ENCODE measurements around the gene UBALD2.
"Not testable (repeated sequence)": the region's sequence is repeated elsewhere in the genome, so short reads cannot be mapped to it uniquely, and the experiment has no call there.

The UBALD2 gene

DNA sequence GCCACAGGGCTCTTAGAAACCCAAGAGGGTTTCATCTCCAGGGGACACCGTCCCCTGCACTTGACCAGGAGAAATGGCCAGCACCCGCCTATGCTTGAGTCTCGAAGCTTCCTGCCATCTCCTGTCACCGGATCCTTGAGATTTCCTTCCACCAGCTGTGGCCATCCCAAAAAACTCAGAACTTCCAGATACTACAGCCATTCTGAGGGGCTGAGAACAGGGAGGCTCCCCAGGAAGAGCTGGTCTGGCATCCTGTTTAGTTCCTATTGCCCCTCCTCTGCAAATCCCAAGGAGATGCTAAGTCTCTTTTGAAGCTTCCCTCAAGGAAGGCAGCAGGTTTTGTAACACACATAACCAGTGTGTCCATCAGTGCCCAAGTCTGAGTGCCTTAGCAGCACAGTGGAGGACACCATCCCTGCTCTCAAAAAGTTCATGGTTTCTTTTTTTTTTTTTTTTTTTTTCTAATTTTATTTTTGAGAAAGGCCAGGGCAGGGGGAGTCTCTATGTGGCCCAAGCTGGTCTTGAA, 2.0 kb downstream of the UBALD2 start:
- DNase-seq = no peak

DNA sequence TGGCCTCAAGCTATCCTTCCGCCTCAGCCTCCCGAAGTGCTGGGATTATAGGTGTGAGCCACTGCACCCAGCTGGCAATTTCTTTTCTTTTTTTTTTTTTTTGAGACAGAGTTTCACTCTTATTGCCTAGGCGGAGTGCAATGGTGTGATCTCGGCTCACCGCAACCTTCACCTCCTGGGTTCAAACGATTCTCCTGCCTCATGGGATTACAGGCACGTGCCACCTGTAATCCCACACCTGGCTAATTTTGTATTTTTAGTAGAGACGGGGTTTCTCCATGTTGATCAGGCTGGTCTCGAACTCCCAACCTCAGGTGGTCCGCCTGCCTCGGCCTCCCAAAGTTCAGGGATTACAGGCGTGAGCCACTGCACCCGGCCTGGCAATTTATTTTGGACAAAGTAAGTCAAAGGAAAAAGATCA, 2.4 kb downstream of the UBALD2 start:
- DNase-seq = not testable (repeated sequence)

DNA sequence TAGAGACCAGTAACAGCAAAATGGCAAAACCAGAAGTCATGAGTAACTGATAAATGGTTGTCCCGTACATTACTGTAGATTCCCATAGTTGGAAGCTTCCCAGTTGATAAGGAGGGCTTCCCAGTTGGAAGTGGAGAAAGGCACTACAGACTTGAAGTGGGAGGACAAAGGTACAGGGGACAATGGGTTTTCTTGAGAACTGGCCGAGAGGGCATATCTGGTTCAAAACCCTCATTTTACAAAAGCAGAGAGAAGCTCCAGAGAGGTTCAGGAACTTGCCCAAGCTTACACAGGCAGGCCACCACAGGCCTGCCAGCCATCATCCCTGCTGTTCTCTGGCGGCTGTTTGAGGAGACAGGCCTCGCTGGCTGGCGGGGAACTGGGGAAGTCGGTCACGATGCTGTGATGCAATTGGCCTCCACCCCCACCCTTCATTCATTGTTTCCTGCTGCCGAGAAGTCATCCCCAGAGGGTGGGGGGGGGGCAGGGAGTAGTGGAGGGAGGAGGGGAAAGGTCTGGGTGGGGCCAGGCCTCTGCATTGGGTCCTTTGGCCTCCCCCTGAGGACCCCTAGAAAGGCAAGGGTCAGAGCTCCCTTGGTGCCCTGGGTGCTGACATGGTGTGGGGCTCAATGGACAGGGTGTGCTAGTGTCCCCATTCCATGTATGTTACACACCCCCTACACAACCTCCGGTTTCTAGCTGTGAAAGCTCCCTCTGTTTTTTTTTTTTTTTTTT, 3.0 kb downstream of the UBALD2 start:
- DNase-seq = no peak

DNA sequence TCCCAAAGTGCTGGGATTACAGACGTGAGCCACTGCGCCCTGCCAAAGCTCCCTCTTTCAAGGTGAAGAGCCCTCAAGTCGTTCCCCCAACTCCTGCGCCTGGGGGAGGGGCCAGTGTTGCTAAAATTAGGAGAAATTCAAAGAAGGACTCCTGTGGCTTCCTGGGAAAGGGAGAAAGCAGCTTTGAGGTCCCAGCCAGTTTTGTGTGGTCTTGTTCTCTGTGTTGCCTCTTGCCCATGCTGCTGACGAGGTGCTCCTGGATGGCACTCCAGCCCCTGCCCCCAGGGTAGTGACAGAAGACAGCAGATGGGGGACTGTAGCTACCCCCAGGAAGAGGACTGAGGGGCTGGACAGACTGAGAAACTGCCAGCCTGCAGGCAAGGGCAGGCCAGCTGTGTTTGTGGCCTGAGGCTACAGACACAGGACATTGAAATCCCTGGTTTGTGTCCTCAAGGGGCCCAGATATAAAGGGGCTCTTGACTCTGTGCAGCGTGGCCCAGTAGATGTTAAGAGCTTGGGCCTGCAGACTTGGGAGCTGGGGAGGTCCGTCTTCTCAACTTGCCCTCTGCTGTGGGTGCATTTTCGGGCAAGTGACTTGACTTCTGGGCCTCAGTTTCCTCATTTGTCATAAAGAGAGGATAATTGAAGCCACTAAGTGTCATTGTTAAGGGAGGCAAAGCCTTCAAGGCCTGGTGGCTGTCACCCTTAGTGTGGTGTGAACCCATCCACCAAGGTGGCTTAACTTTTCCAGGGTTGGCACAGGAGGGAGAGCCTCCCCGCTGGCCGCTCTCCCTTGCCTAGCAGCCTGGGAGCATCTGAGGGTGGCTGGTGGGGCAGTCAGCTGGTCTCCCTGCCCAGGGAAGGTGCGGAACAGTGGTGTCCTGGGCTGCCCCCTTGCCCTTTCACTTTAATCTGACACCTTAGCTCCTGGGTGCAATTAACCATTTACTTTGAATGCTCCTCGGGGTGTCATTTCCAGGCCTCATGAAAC, 4.1 kb downstream of the UBALD2 start:
- DNase-seq = no peak

DNA sequence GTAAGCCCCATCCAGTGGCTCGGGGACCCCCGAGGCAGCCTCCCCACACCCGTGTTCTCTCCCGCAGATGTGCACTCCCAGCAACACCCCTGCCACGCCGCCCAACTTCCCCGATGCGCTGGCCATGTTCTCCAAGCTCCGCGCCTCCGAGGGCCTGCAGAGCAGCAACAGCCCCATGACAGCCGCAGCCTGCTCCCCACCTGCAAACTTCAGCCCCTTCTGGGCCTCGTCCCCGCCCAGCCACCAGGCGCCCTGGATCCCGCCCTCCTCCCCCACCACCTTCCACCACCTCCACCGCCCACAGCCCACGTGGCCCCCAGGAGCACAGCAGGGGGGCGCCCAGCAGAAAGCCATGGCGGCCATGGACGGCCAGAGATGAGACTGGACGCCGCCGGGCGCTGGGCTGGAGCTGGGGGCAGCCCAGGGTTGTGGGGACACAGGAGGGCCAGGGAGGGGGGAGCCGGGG, 5.0 kb downstream of the UBALD2 start:
- no peak for DNase-seq

DNA sequence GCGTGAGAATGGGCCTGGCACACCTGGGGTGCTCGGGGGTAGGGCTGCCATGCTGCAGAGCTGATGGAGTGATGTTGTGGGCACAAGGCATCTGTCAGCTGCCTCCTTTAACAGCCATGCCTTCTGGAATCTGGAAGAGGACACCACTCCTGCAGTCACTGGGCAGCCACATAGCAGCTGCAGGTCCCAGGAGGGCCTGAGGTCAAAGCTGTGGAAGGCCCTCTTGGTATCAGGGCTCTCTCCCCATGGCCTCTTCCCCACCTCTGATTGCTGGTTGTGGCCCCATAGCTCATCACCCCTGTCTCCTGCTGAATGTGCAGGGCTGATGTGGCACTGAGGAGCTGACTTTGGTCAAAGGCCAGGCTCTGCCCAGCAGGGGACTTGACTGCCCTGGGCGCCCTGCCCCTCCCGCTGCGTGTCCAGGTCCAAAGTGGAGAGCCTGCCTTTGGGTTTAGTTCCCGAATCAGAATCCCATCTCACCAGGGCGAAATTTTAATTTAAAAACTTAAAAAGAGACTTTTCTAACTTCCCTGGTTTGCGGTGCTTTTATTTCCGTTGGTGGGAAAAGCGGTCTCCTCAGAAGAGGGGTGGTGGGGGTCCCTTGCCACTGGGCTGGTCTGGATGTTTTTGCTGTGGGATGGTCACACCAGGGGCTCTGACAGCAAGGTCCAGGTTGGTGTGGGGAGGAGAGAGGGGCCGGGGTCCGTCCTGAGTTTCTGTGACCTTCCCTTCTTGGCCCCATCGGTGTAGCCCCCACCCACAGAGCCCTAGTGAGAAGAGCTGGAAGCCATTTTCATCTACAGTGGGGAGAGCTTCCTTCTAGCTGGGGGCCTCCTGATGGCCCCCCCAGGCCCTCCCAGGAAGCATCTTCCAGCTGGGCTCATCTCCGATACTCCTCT, 5.9 kb downstream of the UBALD2 start:
- DNase-seq = no peak

DNA sequence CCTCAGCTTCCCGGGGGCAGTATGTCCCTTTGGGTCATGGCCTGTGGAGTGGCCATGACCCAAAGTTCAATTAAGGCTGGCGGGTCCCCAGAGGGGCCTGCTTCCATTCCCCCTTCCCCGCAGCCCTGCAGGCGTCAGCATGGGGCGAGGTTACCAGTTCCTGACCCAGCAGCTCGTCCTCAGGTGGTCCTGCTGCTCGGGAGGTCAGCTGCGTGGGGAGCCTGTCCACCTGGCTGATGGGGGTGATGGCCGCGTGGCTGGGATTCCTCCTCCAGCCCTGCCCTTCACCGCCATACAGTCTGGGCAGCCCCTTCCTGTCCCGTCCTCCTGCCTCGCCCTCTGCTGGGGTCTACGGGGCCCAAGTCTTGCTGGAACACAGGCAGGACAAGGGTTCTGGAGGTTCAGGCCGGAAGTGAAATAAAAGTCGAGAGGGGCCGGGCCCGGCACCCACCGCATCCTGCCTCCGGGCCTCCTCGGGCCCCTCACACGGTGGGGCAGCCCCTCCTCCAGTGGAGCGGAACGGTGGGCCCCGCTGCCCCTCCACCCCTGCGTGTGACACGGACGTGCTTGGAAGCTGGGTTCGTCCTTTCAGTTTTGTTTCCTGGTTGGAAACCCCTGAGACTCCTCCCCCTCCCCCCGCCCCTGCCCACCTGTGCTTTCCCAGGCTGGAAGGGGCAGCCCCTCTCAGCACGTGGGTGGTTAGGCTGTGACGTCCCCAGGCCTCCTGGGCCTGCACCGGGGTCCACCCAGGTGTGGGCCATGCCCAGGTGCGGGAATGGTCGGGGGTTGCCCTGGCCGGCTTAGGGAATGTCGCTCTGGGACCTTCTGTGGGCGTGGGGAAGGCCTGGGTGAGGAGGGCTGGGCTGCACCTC, 6.8 kb downstream of the UBALD2 start:
- DNase-seq = no peak

DNA sequence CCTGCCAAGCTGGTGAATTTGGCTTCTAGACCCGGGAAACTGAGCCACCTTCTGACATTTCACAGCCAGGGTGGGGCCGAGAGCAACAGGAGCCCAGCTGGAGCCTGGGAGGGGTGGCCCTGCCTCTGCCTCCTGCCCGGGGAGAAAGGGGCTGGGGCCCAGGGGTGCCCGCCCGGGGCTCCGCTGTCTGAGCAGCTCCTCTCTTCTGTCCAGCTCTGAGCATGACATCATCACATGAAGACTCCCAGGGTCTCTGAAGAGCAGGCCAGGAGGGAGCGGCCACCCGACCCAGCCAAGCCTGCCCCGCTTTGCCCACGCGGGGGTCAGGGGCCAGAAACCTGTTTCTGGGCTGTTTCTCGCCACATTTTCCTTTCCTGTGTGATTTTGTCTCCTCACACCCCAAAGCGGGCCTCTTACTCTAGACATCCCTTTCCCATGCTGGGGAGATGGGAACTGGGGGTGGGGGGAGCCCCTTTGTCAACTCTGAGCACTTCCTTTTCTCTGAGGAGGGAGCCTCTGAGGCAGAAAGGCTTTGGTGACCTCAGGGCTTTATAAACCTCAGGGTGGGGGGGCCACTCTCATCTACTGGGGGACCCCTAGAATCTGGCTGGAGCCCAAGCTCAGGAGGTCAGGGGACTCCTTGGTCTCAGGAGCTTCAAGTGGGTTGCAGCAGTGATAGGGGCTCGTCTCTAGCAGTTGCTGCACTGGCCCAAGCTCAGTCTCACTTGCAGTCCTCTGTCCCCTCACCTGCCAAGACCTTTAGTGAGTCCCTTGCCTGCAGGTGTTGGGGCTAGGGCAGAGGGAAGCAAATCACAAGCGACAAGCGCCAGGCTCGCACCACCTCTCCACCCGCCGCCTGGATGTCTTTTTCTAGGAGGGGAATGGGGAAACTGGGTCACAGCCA, 7.6 kb downstream of the UBALD2 start:
- no peak for DNase-seq

DNA sequence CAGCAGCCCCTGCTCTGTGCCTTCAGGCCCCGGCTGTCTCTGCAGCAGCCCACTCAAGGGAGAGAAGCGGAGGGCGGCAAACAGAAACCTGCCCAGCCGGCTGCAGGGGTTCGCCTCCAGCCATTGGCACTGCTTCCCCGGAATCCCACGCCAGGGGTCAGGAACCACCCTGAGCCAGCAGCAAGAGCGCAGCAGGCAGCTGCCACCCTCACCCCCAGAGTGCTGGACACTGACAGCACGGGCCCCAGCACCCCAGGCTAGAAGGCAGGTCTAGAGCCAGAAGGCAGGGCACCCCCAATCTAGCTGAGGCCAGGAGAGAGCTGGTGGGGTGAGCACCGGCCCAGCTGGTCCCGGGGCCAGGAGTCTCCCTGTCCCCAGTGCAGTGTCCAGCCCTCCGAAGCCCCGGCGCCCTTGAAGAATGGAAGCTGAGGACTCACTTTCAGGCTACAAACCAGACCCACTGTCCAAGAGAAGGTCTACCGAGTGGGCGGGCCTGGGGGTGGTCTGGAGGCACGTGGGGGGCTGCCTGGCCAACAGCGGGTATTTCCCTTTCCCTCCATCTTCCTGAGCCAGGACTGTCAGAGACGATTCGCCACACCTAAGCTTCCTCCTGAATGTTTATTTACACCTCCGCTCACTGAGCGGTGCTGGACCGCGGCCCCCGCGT, 8.4 kb downstream of the UBALD2 start:
- no peak for DNase-seq

DNA sequence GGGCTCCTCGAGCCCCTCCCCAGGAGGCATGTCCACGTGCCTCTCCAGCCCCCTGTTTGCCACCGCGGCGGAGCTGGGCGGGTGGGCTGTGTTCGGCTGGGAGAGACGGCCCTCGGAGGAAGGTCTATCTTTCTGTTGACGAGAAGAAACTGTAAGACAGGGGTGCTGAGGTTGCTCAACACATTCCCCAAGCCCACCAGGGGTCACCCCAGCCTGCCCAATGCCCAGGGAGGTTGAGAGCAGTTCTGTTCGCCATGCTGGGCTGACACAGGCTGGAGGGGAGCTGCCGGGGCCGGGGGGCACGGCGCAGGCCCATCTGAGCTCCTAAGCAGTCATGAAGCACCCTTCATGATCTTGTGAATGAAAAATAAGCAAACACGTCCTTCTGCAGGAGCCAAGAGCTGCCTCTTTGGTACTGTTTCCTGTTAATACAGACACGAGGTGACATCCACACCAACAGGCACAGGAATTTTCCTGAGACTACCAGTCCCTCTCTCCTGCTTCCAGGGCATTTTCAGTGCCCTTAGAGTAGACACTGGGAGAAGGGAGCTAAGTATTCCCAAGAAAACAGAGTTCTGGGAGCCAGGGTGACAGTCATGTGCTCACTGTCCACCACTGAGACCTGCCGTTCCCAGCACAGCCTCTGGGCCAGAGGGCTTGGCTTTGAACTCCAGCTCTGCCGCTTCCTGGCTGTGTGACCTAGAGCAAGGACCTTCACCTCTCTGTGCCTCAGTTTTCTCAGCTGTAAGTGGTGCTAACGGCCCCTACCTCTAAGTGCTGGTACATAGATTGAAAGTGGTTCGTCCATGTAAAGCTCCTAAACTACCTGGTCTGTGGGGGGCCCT, 9.2 kb downstream of the UBALD2 start:
- DNase-seq = no peak

DNA sequence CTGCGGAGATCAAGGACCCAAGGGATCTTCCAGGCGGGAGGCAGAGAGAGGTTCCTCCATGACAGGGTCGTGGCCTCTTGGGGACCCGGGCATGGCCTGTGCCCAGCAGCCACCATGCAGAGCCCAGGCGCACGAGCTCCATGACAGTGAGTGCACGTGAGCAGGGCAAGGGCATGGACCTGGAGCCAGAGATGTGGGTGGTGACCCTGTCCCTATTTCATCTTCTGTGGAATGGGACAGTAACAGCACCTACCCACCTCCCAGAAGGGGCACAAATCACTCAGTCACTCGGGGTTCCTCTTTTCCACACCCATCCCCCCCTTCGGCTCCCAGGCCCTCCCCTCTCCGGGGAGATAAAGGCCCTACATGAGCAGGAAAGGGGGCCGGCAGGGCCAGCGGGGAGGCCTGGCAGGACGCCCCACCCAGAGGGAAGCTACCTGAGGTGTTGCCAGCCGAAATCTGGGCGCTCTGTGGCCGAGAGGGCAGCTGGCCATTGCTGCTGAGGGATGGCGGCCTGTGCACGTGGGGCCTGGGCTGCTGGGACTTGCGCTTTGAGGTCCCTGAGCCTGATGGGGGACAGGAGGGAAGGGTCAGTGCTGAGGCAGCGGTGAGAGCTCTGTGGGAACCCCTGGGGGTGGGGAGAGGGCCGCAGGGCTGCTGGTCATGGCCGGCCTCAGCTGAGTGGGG, 10.4 kb downstream of the UBALD2 start:
- DNase-seq = no peak

DNA sequence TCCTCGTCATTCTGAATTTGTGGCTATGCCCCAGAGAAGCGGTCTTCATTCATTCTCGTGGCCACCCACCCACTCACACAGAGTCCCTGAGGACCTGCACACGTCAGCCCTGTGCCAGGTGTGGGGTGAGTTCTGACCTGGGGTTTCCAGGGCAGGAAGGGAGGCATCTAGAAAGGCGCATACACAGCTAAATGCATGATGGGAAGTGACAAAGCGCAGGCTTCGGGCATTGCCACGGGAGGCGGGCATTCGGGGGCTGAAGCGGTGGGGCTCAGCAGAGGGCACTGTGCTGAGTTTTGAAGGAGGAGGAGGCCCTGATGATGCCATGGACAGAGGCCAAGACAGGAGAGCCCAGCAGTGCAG, 10.9 kb downstream of the UBALD2 start:
- no peak for DNase-seq

DNA sequence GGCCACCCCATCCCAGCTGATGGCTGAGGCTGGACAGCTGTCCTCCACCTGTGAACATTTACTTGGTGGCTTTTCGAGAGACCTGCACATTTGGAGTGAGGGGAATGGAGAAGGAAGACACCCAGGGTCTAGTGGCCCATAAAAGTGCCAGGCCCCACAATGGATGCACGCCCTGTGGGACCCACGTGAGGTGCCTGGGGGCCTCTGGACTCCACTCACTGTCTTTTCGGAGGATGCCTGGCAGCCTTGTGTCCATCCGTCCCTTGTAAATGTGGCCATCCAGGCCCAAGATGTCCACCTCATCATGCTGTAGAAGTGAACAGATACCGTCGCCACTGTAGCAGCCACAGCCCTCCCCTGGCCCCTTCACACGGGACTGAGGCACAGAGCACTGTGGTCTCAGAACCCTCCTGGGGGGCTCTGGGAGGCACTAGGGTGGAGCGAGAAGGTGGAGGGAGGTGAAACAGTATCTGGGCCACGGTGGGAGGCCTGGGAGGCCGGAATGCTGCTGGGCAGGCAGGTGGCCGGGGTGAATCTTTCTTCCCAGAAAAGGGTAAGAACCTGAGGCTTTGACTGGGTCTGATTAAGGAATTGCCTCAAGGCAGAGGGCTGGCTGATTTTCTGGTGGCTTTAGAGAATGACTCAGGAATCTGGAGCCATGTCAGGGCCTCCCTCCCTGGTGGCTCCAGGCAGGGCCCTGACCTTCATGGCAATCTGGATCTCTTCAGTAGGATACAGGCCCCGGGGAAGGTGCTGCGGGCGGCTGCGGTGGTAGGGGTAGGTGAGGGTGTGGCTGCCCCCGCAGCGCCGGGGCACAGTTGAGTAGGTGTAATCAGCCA, 11.5 kb downstream of the UBALD2 start:
- DNase-seq = no peak

DNA sequence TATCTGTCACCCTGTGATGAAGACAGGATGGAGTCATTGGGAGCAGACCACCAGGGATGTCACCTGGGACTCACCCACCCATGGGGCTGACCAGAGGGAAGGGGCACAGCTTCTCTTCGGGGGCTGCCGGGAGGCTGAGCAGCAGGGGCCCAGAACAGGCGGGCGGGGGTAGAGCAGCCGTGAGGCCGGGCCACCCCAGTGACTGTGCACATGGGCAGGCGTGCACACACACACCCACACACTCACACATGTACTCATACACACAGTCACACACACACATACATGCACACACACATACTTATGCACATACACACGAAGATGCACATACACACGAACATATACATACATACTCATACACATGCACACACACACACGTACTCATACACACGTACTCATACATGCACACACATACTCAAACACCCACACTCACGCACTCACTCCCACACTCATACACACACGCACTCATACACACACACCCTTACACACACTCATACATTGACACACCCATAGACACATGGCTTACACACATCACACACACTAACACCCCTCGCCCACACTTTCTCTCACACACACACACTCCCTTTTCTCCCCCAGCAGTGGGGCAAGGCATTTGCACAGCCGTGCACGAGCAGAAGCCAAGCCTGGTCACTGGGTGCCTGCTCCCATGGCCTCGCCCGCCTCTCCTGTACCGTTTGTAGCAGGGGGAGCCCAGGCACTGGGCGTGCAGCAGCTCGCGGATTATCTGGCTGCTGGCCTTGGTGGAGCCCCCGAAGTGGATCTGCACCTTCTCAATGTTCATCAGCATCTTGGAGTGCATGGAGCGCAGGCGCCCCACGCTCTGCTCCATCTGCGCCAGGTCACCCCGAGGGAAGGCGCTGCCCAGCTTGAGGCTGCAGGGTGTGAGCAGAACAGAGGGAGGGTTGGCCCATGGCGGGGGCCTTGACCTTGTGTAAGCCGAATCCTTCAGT, 12.4 kb downstream of the UBALD2 start:
- DNase-seq = no peak

DNA sequence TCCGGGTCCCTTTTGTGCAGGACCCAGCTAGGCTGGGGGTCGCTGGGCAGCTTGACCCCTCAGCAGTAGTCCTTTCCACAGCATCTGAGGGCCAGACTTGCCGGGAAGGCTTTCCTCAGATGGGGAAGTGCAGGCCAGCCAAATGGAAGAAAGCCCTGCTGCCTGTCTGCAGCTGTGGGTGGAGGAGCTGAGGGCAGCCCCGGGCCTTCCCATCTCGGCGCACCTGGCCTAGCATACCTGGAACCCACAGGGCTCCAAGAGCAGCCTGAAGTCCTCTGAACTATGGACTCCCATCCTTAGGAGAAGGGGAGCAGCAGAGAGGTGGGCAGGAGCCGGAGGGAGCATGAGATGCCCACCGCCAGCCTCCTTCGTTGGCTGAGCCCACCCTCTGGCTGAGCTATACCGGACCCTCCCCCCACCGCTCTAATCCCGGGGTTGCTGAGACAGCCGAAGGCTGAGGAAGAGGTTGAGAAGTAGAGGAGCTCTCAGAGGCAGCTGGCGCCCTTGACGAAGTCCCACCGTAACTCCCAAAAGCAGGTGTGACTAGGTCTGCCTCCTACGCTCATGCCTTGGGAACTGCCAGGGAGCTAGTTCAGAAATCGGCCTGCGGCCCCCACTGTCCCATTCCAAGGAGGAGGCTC, 13.2 kb downstream of the UBALD2 start:
- DNase-seq = no peak
